GM12878 (cell line): Measurements from ENCODE around the gene TRABD. TPM values are rescaled to one million over a fixed set of nuclear protein-coding genes. Genes with fewer than 3 reads are reported as not detected.

Experiments
- ATAC-seq: fragments of 200-7000 bp; cut with Tn5 transposase; 3 replicates; pipeline ENCODE4 v1.9.1; 2020; ENCODE audit warnings: mild to moderate bottlenecking, moderate library complexity
- BruUV-seq: library from RNA; stranded (reverse); fragments of 400-500 nt; replicated peaks from 2 replicates; lab custom pipeline; 2021; lab: Mats Ljungman, UMichigan
- CTCF ChIA-PET: fragments of 300-600 bp; sonication (Branson Sonifier 250); formaldehyde crosslinking; extraction: SDS; loops from one replicate; lab custom pipeline; 2021; ENCODE audit warnings: inconsistent platforms; lab: Yijun Ruan, JAX
- POLR2A ChIA-PET: fragments of 350-600 bp; formaldehyde crosslinking; extraction: SDS; loops from one replicate; lab custom pipeline; 2021; ENCODE audit warnings: inconsistent platforms; lab: Charles Lee
- RAD21 ChIA-PET: fragments of 300-600 bp; sonication (Branson Sonifier 250); formaldehyde crosslinking; loops from one replicate; lab custom pipeline; 2023; ENCODE audit warnings: antibody characterized with exemption; ENCODE audit not compliant: unreplicated experiment; lab: Charles Lee
- SMC1A ChIA-PET: fragments of 300-600 bp; sonication (Branson Sonifier 250); formaldehyde crosslinking; loops from one replicate; lab custom pipeline; 2023; ENCODE audit not compliant: unreplicated experiment, uncharacterized antibody; lab: Charles Lee
- DNase-seq: peaks from one replicate; pipeline ENCODE4 v3.0.0-alpha.2; 2011; ENCODE audit warnings: low read depth, low spot score
- FAIRE-seq: peaks from 3 replicates; lab custom pipeline; 2011; peaks lifted over from hg19 to GRCh38; lab: Jason Lieb, UNC
- H2AFZ ChIP-seq: 2 replicates; pipeline ENCODE4 v1.6.0; 2011; ENCODE audit warnings: low read depth, low read length, control low read depth; ENCODE audit not compliant: control insufficient read depth
- H3K27ac ChIP-seq: 2 replicates; pipeline ENCODE4 v1.5.1; 2011; ENCODE audit warnings: control low read depth; ENCODE audit not compliant: control insufficient read depth, insufficient read depth
- H3K27me3 ChIP-seq, 2 experiments: replicated peaks in 1 of 2; 2 replicates each; pipeline versions ENCODE4 v1.6.0 to v1.6.1; 2011; ENCODE audit warnings: low read length in 1 of 2; ENCODE audit not compliant: control insufficient read depth in 2 of 2, insufficient read depth in 2 of 2
- H3K36me3 ChIP-seq, 2 experiments: 2 replicates each; pipeline ENCODE4 v1.5.1; 2011; ENCODE audit warnings: low read length in 1 of 2; ENCODE audit not compliant: control insufficient read depth in 2 of 2, insufficient read depth in 2 of 2
- H3K4me1 ChIP-seq: 2 replicates; pipeline ENCODE4 v1.6.1; 2011; ENCODE audit warnings: mild to moderate bottlenecking, low read length, moderate library complexity, mixed read lengths; ENCODE audit not compliant: control insufficient read depth, insufficient read depth
- H3K4me2 ChIP-seq: 2 replicates; pipeline ENCODE4 v1.6.0; 2011; ENCODE audit warnings: control low read depth; ENCODE audit not compliant: control insufficient read depth, insufficient read depth
- H3K4me3 ChIP-seq: fragments of 200-600 bp; sonication (generic); 2 replicates; pipeline ENCODE4 v1.5.1; 2016
- H3K79me2 ChIP-seq: 2 replicates; pipeline ENCODE4 v1.6.0; 2011; ENCODE audit warnings: low read length; ENCODE audit not compliant: control insufficient read depth, insufficient read depth
- H3K9ac ChIP-seq: 2 replicates; pipeline ENCODE4 v1.8.0; 2011; ENCODE audit warnings: low read length, control low read depth, mixed read lengths; ENCODE audit not compliant: control insufficient read depth, insufficient read depth
- H3K9me3 ChIP-seq: replicated peaks from 3 replicates; pipeline ENCODE4 v1.5.1; 2011; ENCODE audit warnings: mild to moderate bottlenecking, low read length; ENCODE audit not compliant: control insufficient read depth, insufficient read depth
- H4K20me1 ChIP-seq: 2 replicates; pipeline ENCODE4 v1.6.0; 2011; ENCODE audit not compliant: control insufficient read depth, insufficient read depth
- ATF3 ChIP-seq: IDR thresholded peaks from 2 replicates; pipeline ENCODE4 v1.6.1; 2011; ENCODE audit warnings: low read depth, mild to moderate bottlenecking, low read length, moderate library complexity, borderline replicate concordance; ENCODE audit errors: extremely low read depth
- ESRRA ChIP-seq: IDR thresholded peaks from 2 replicates; pipeline ENCODE4 v1.6.1; 2012; ENCODE audit warnings: mild to moderate bottlenecking, low read length, improper control_type of control experiment
- FOXM1 ChIP-seq: IDR thresholded peaks from 2 replicates; pipeline ENCODE4 v1.6.1; 2012; ENCODE audit warnings: low read depth, mild to moderate bottlenecking, inconsistent platforms, low read length, moderate library complexity
- HCFC1 ChIP-seq: fragments of 150-350 bp; IDR thresholded peaks from 2 replicates; pipeline ENCODE4 v1.6.1; 2014; ENCODE audit warnings: low read length
- KAT2A ChIP-seq: conservative IDR thresholded peaks from 2 replicates; pipeline ENCODE4 v1.6.1; 2011; ENCODE audit warnings: low read depth, low read length; ENCODE audit not compliant: control insufficient read depth
- MTA2 ChIP-seq: fragments of 450-650 bp; IDR thresholded peaks from 2 replicates; pipeline ENCODE4 v1.6.1; 2016; ENCODE audit warnings: low read depth, mild to moderate bottlenecking, moderate library complexity
- USF1 ChIP-seq: IDR thresholded peaks from 2 replicates; pipeline ENCODE4 v1.6.1; 2011; ENCODE audit warnings: borderline replicate concordance, low read depth, mild to moderate bottlenecking, moderate library complexity, mixed read lengths, low read length; ENCODE audit not compliant: insufficient read depth; ENCODE audit errors: extremely low read length
- ZNF207 ChIP-seq: fragments of 450-650 bp; IDR thresholded peaks from 2 replicates; pipeline ENCODE4 v1.6.1; 2014; ENCODE audit warnings: antibody characterized with exemption, mild to moderate bottlenecking, borderline replicate concordance
- ZNF24 ChIP-seq: fragments of 450-650 bp; IDR thresholded peaks from 2 replicates; pipeline ENCODE4 v1.6.1; 2017; ENCODE audit warnings: antibody characterized with exemption, mild to moderate bottlenecking
- WGBS: methylation state at CpG from one replicate; pipeline ENCODE4 v1.1.6; 2016; ENCODE audit warnings: low lambda C conversion rate; ENCODE audit not compliant: insufficient replicate concordance, insufficient coverage; ENCODE audit errors: missing lambda C conversion rate; 5-methylcytosine and 5-hydroxymethylcytosine counted together
- in situ Hi-C: fragments of 300-500 bp; cut with MboI; formaldehyde crosslinking; loops from 9 replicates; pipeline ENCODE4 v1.14.3; 2018; ENCODE audit warnings: mixed read lengths
- intact Hi-C: fragments of 100-400 bp; cut with micrococcal nuclease; formaldehyde crosslinking; loops from one replicate; pipeline ENCODE4 v1.14.2; 2022; ENCODE audit not compliant: unreplicated experiment
- polyA plus RNA-seq, 11 experiments: library from polyadenylated mRNA; depleted of rRNA in 4 of 11; unstranded in 6 of 11; stranded (reverse) in 5 of 11; fragments of >200 nt; fragmentation: Nextera tagmentation in 4 of 11; fragmentation: Illumina TruSeq in 1 of 11; extraction: Ambion mirVana in 4 of 11; extraction: Trizol in 1 of 11; gene quantifications; 1 replicate in 1 of 11; 2 replicates in 10 of 11; pipeline versions ENCODE4 v1.2.1 to v1.2.3, GENCODE V29; 2011 to 2016; ENCODE audit warnings: inconsistent platforms in 2 of 11, missing spikeins in 2 of 11, low read depth in 1 of 11
- total RNA-seq, 4 experiments: library from RNA; depleted of rRNA in 3 of 4; stranded (reverse); fragments of >200 nt in 3 of 4; fragmentation: Illumina TruSeq in 1 of 4; extraction: Trizol in 1 of 4; gene quantifications; 2 replicates each; pipeline versions ENCODE4 v1.2.1 to v1.2.3, GENCODE V29; 2013 to 2021
- TF ChIP-seq, protein P1 (sequence below): IDR thresholded peaks from 2 replicates; pipeline ENCODE4 v1.6.1; 2012; ENCODE audit warnings: low read length, inconsistent platforms

Gene TRABD
- total and polyA plus RNA-seq, 10 of the 15 experiments (the other 5 are each of a cell fraction or from before 2014, with no cell fraction given): 0.43 to 116 (median 58.1) TPM

GRCh38 chr22:50211147-50211546 lies 25.4 kb downstream of the TRABD start:
- H3K4me3 ChIP-seq: no peak overlapping the region
- no peak overlapping the region for H3K9ac ChIP-seq
- DNase-seq: no peak
- TF ChIP-seq KAT2A (no peak), HCFC1 (no peak), ZNF24 (no peak), ZNF207 (no peak), USF1 (no peak), MTA2 (no peak), ESRRA (no peak), ATF3 (no peak), FOXM1 (no peak)
- TF ChIP-seq, protein P1, sequence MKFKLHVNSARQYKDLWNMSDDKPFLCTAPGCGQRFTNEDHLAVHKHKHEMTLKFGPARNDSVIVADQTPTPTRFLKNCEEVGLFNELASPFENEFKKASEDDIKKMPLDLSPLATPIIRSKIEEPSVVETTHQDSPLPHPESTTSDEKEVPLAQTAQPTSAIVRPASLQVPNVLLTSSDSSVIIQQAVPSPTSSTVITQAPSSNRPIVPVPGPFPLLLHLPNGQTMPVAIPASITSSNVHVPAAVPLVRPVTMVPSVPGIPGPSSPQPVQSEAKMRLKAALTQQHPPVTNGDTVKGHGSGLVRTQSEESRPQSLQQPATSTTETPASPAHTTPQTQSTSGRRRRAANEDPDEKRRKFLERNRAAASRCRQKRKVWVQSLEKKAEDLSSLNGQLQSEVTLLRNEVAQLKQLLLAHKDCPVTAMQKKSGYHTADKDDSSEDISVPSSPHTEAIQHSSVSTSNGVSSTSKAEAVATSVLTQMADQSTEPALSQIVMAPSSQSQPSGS: no peak
- no peaks in the 10 kb centered on the region; the same call in 1 of the 2 replicates for H4K20me1 ChIP-seq
- no peak overlapping the region for H3K4me2 ChIP-seq
- FAIRE-seq: no peak
- BruUV-seq: no TSS peak
- SMC1A ChIA-PET: interaction anchor here (0.7 kb wide), 1 partner anchor 131 kb away, joined by 3 read pairs; no protein-coding TSS in a partner anchor
- H3K36me3 ChIP-seq: peaks cover 11 to 27% of the 10 kb centered on the region in 2 experiments; a peak in 3 of 4 replicates
- no peaks in the 10 kb centered on the region for H3K4me1 ChIP-seq
- no peak for ATAC-seq
- WGBS: 88% methylated on average over 14 of the region's 14 CpGs
- no peak overlapping the region for H2AFZ ChIP-seq
- CTCF ChIA-PET: interaction anchor here (0.7 to 4.0 kb wide), 6 partner anchors 46 to 444 kb away, joined by 3 to 15 read pairs (median 4); no protein-coding TSS in a partner anchor
- RAD21 ChIA-PET: no interaction called here
- no peaks in the 10 kb centered on the region for H3K9me3 ChIP-seq
- no peaks in the 10 kb centered on the region for H3K27me3 ChIP-seq
- no peaks in the 10 kb centered on the region; the same call in 1 of the 2 replicates for H3K79me2 ChIP-seq
- in situ Hi-C loops (loop anchor here (5.0 kb wide), 1 partner anchor 64 kb away; no protein-coding TSS in a partner anchor), intact Hi-C loops (no loop called here)
- POLR2A ChIA-PET: interaction anchor here (0.5 to 0.6 kb wide), 2 partner anchors 54 to 454 kb away, joined by 4 to 6 read pairs; no protein-coding TSS in a partner anchor
- no peak overlapping the region for H3K27ac ChIP-seq
